Activated CD8-positive, alpha-beta memory T cell treated with anti-CD3 and anti-CD28 coated beads for 36 hours (primary cell): ENCODE measurements around the gene NUDCD2. TPM values are rescaled to one million over a fixed set of nuclear protein-coding genes. Genes with fewer than 3 reads are reported as not detected.

Source experiments
- CTCF ChIA-PET: fragments of 350-600 bp; sonication (Branson Sonifier 250); formaldehyde crosslinking; loops from one replicate; lab custom pipeline; 2021; ENCODE audit warnings: antibody characterized with exemption; lab: Charles Lee
- POLR2A ChIA-PET: fragments of 350-600 bp; sonication (Branson Sonifier 250); formaldehyde crosslinking; loops from one replicate; lab custom pipeline; 2021; ENCODE audit warnings: antibody characterized with exemption; lab: Charles Lee
- total RNA-seq, 2 experiments: library from RNA; stranded (reverse); gene quantifications; one replicate each; pipeline ENCODE4 v1.2.3, GENCODE V29; 2021

Gene NUDCD2
- 10 to 100 TPM; 39.9 to 43.6 TPM for total RNA-seq

- POLR2A ChIA-PET: interaction anchor here (1.6 to 5.2 kb wide), 5 partner anchors 17 to 56 kb away, joined by 3 to 91 read pairs (median 18); partner anchors contain the start of genes CCNG1 and MAT2B
- CTCF ChIA-PET: interaction anchor here (2.1 to 3.9 kb wide), 2 partner anchors 45 to 49 kb away, joined by 14 to 18 read pairs; partner anchors contain the start of gene MAT2B
Measured at GRCh38 chr5:163459819-163460561, at the start of gene NUDCD2. Gene NUDCD2 (minus strand): TSS chr5:163460102. CDS start chr5:163460050, 52 bp downstream.

DNA sequence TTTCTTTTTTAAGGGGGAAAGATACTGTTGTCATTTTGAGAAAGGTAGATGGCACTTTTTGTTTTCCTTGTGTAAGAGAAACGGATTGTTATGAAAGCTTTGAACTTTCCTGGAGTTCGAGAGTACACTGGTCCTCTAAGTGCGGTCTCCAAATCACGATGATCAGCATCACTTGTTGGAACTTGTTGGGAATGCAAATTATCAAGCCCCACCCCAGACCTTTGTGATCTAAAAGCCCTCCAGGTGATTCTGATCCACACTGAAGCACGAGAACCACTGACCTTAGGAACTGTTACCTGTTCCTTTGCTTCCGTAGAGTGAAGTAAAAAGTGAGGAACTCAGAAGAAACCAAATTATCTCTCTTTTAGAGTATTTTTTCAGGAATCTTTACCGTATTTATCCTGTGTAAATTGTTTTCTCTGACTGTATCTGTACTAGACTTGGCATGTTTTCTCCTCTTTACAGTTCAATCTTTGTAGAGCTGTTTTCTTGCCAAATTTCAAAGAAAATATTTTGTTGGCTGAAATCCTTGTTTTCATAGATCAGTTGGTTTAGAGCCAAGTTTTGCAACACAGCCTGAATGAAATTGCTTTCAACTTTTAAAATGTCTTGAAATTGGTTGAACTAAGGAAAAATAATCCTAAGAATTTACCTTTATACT, 49.5 kb upstream of the NUDCD2 start:
- CTCF ChIA-PET: interaction anchor here (4.2 kb wide), 1 partner anchor 49 kb away, joined by 18 read pairs; the partner anchor contains the start of genes HMMR and NUDCD2
- POLR2A ChIA-PET: interaction anchor here (0.7 to 2.8 kb wide), 2 partner anchors 49 to 305 kb away, joined by 3 to 18 read pairs; partner anchors contain the start of genes HMMR and NUDCD2

- POLR2A ChIA-PET: interaction anchor here (0.7 to 2.8 kb wide), 2 partner anchors 48 to 304 kb away, joined by 3 to 18 read pairs; partner anchors contain the start of genes HMMR and NUDCD2
- CTCF ChIA-PET: interaction anchor here (4.2 kb wide), 1 partner anchor 48 kb away, joined by 18 read pairs; the partner anchor contains the start of genes HMMR and NUDCD2
Measured at GRCh38 chr5:163508753-163509152, 48.9 kb upstream of the NUDCD2 start.

DNA sequence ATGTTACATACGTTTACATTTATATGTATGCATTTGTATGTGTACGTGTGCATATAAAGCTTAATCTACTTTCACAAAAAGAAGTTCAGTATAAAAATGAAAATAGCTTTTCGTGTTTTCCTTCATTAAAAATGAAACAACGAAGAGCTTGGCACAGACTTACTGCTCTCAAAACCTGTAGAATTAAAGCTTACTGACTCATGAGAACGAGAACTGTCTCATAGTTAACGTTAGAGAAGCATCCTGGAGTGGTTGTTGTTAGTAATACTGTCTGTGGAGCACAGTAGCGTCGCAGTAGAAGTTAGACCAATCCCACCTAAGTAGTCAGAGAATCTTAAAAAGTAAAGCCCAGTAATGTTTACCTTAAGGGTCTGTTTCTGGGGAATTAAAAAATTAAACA, 46.8 kb upstream of the NUDCD2 start:
- POLR2A ChIA-PET: interaction anchor here (0.8 to 4.6 kb wide), 2 partner anchors 47 to 69 kb away, joined by 3 to 91 read pairs; partner anchors contain the start of genes HMMR and NUDCD2
- CTCF ChIA-PET: interaction anchor here (0.9 to 4.2 kb wide), 2 partner anchors 46 to 69 kb away, joined by 4 to 18 read pairs; partner anchors contain the start of genes HMMR and NUDCD2

GRCh38 chr5:163506095-163506457, 46.2 kb upstream of the NUDCD2 start:
- ChIA-PET POLR2A (interaction anchor here (1.6 to 4.6 kb wide), 2 partner anchors 46 to 68 kb away, joined by 7 to 91 read pairs; partner anchors contain the start of genes CCNG1, HMMR and NUDCD2), CTCF (interaction anchor here (0.9 to 1.8 kb wide), 2 partner anchors 45 to 68 kb away, joined by 4 to 14 read pairs; partner anchors contain the start of gene HMMR)

- CTCF ChIA-PET: interaction anchor here (0.8 to 1.8 kb wide), 3 partner anchors 11 to 47 kb away, joined by 3 to 14 read pairs (median 4); partner anchors contain the start of gene HMMR
Measured at GRCh38 chr5:163505368-163506094, 45.6 kb upstream of the NUDCD2 start, which contains the start of gene MAT2B. Gene MAT2B (plus strand): TSS chr5:163505619. CDS start chr5:163505687, 68 bp downstream.

GRCh38 chr5:163505049-163505367, 45.1 kb upstream of the NUDCD2 start:
- POLR2A ChIA-PET: interaction anchor here (0.5 to 4.6 kb wide), 3 partner anchors 19 to 67 kb away, joined by 3 to 91 read pairs (median 7); partner anchors contain the start of genes CCNG1, HMMR and NUDCD2
- CTCF ChIA-PET: interaction anchor here (0.8 to 1.8 kb wide), 4 partner anchors 11 to 67 kb away, joined by 3 to 14 read pairs (median 4); partner anchors contain the start of gene HMMR

More at GRCh38 chr5:163505368-163506094, 45.6 kb upstream of the NUDCD2 start, which contains the start of gene MAT2B:
- POLR2A ChIA-PET: interaction anchor here (0.5 to 4.6 kb wide), 3 partner anchors 18 to 68 kb away, joined by 3 to 91 read pairs (median 7); partner anchors contain the start of genes CCNG1, HMMR and NUDCD2

- ChIA-PET CTCF (interaction anchor here (1.0 to 1.8 kb wide), 3 partner anchors 12 to 66 kb away, joined by 3 to 14 read pairs (median 3); partner anchors contain the start of gene HMMR), POLR2A (interaction anchor here (1.6 to 4.6 kb wide), 2 partner anchors 45 to 67 kb away, joined by 7 to 91 read pairs; partner anchors contain the start of genes CCNG1, HMMR and NUDCD2)
Measured at GRCh38 chr5:163504079-163504931, 44.4 kb upstream of the NUDCD2 start.

- POLR2A ChIA-PET: interaction anchor here (4.6 kb wide), 1 partner anchor 44 kb away, joined by 91 read pairs; the partner anchor contains the start of genes HMMR and NUDCD2
- CTCF ChIA-PET: no interaction called here
Measured at GRCh38 chr5:163503106-163504078, 43.5 kb upstream of the NUDCD2 start.

DNA sequence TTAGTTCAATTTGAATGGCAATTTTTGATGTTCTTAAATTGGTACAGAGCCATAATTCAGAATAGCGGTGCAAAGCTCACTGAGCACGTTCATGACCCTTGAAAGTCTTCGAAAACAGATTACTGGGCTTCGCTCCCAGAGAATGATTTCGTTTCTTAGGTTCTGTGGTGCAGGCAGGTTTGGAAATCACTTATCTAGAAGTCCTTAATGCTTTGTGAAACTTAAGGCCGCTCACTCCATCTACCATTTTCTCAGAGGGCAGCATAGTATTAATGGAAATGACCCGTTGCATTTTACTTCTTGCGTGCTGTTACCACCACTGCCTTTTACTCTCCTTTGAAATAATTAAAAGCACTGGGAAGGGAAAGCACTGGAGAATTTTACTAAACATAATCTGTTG, 42.6 kb upstream of the NUDCD2 start:
- ChIA-PET CTCF (no interaction called here), POLR2A (interaction anchor here (4.6 kb wide), 1 partner anchor 43 kb away, joined by 91 read pairs; the partner anchor contains the start of genes HMMR and NUDCD2)

DNA sequence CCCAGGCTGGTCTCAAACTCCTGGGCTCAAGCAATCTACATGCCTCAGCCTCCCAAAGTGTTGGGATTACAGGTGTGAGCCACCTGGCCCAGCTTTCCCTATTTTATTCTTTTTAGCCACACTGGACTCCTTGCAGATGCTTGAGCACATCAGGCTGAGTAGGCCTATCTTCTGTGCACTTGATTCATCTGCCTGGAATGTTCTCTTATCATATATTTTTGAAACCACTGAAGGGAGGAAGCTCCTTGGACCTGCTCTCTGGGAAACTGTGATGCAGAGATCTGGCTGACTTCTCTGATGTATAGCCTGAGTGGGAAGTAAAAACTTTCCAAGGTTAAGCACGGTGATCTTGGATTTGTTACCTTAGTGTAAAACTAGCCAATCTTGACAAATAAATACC, 39.0 kb upstream of the NUDCD2 start:
- CTCF ChIA-PET: interaction anchor here (1.0 kb wide), 1 partner anchor 10 kb away, joined by 6 read pairs; no protein-coding TSS in a partner anchor
- POLR2A ChIA-PET: no interaction called here

DNA sequence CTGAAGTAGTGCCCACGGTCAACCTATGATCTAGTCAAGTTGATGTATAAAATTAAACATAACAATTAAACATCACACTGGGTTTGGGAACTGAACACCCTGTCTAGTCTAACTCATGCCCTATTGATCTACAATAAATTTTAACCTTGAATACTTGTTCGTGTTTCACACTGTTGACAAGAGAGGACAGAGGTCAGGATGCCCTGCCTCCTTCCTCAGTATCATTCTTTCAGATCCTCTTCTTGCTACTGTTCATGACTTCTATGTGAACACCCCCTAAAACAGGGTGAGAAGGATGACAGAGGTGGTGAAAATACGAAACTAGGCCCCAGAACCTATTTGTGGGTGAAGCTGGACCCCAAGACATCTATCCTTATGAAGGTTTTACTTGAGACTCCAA, 37.4 kb upstream of the NUDCD2 start:
- POLR2A ChIA-PET: no interaction called here

DNA sequence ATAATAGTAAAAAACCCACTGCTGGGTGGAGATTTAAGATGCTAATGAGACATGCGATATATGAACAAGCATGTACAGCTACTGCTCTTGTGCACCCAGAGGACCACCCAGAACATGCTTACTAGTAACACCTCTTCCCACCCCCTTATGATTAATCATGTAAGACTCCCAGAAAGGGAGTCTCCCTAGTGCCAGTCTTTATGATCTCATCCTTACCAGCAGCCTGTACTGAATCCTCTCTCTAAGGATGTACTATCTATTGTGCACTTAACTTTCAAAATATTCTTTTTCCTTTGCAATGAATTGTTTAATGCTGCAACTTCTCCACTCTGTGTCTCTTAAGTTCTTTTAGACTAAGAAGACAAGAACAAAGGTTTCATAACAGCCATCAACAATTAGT, 36.4 kb upstream of the NUDCD2 start:
- CTCF ChIA-PET: no interaction called here

More for the DNA sequence above, 37.4 kb upstream of the NUDCD2 start:
- CTCF ChIA-PET: no interaction called here

DNA sequence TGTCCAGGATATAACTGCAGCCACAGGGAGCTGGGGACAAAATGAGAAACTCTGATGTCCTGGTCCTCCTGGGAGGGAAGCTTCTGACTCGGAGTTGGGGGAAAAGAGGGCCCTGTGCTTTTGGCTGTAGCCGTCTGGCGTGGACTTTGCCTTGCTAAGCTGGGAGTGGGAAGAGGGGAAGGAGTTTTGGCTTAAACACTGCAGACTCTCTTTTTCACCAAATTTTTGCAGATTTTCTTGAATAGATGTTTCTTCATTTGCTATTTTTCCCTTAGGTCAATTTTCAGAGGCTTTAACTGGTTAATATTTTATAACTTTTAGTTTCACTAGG, 29.8 kb upstream of the NUDCD2 start:
- ChIA-PET POLR2A (no interaction called here), CTCF (no interaction called here)

More for the DNA sequence above, 36.4 kb upstream of the NUDCD2 start:
- POLR2A ChIA-PET: no interaction called here

DNA sequence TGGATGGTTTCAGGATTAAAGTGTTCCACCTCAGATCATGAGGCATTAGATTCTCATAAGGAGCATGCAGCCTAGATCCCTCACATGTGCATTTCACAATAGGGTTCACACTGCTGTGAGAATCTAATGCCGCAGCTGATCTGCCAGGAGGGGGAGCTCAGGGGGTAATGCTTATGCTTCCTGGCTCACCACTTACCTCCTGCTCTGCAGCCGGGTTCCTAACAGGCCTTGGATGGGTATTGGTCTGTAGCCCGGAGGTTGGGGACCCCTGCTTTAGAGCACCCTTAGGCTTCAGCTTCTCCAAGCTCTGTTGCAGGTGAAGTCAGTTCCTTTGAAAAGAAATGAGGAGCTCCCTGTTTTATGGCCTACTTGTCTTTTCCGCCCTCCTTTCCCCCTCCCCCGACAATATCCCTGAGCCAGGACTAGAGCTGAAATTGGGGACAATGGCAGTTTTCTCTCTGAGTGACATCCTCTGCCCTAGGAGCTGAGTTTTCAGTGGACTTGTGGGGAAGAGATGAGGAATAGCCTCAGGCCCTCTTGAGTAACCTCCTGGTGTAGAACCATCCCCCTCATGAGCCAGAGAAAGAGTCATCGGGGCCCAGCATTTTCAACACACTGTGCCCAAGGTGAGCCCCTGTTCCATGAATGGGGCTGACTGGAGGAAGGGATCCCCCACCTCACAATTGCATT, 29.3 kb upstream of the NUDCD2 start:
- ChIA-PET CTCF (interaction anchor here (1.7 kb wide), 1 partner anchor 10 kb away, joined by 6 read pairs; no protein-coding TSS in a partner anchor), POLR2A (interaction anchor here (0.6 kb wide), 1 partner anchor 10 kb away, joined by 13 read pairs; no protein-coding TSS in a partner anchor)
